Activated CD4-positive, alpha-beta T cell treated with anti-CD3 and anti-CD28 coated beads, Interleukin-2, amount 50 U/mL, for 1 hour (primary cell): ENCODE measurements around the gene CAP1.
"Not testable (repeated sequence)": the region's sequence is repeated elsewhere in the genome, so short reads cannot be mapped to it uniquely, and the experiment has no call there.

Experiments used
- DNase-seq: peaks from one replicate; pipeline ENCODE4 v3.0.0-alpha.2; 2020

CAP1 gene

GRCh38 chr1:40040511-40041465 is at the start of gene CAP1:
TSS of gene CAP1 (plus strand) at chr1:40040729. CDS start at chr1:40059347, 18,618 bp downstream.
- peak; percentile 100 for DNase-seq

- no peak for DNase-seq
Observed at GRCh38 chr1:39992234-39992633, 48.3 kb upstream of the CAP1 start.

DNA sequence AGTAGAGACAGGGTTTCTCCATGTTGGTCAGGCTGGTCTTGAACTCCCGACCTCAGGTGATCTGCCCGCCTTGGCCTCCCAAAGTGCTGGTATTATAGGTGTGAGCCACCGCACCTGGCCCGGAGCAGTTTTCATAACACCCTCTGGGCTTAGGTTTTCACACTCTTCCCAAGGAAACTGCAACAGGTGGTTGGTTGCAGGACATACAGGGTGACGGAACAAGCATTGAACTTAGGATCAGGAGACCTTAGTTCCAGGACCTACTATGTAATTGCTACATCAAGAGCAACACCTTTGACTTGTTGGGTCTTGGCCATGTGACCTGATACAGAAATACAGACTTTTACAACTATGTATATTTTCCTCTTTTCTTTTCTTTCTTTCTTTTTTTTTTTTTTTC is 47.6 kb upstream of the CAP1 start:
- no peak for DNase-seq

GRCh38 chr1:39995973-39996393 is 44.5 kb upstream of the CAP1 start:
- no peak for DNase-seq

- DNase-seq, result no peak
Observed at GRCh38 chr1:39996396-39997004, 44.0 kb upstream of the CAP1 start.

- DNase-seq, result no peak
Observed at GRCh38 chr1:40001456-40001855, 39.1 kb upstream of the CAP1 start.

- DNase-seq, result no peak
Observed at GRCh38 chr1:40003156-40004093, 37.1 kb upstream of the CAP1 start.

GRCh38 chr1:40004857-40005256 is 35.7 kb upstream of the CAP1 start:
- no peak for DNase-seq

DNA sequence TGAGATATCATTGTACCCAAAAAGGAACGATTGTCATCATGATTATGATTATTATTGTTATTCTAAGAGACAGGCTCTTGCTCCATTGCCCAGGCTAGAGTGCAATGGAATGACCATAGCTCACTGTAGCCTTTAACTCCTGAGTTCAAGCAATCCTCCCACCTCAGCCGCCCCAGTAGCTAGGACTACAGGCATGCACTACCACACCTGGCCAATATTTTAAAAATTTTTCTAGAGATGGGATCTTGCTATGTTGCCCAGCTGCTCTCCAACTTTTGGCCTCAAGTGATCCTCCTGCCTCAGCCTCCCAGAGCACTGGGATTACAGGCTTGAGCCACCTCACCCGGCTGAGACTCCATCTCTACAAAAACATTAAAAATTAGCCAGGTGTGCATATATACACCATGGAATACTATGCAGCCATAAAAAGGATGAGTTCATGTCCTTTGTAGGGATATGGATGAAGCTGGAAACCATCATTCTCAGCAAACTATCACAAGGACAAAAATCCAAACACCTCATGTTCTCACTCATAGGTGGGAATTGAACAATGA is 33.0 kb upstream of the CAP1 start:
- not testable (repeated sequence) for DNase-seq

GRCh38 chr1:40011198-40011597 is 29.3 kb upstream of the CAP1 start:
- DNase-seq, result no peak

DNA sequence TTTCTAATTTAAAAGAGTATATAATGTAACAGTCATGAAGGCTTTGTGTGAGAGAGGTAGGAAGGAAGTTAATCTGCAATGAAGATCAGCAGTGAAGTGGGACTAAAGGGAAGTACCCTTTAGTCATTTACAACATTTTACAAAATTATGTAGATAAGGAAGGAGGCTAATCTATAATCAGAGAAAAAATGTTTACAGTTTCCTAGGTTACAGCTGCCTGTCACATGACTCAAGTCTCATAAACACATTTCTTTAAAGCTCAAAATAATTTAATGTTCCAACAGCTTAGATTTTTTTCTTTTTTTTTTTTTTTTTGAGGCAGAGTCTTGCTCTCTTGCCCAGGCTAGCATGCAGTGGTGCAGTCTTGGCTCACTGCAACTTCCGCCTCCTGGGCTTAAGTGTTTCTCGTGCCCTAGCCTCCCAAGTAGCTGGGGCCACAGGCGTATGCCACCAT is 26.2 kb upstream of the CAP1 start:
- no peak for DNase-seq

- DNase-seq, result no peak
Observed at GRCh38 chr1:40014812-40015594, 25.5 kb upstream of the CAP1 start.

DNA sequence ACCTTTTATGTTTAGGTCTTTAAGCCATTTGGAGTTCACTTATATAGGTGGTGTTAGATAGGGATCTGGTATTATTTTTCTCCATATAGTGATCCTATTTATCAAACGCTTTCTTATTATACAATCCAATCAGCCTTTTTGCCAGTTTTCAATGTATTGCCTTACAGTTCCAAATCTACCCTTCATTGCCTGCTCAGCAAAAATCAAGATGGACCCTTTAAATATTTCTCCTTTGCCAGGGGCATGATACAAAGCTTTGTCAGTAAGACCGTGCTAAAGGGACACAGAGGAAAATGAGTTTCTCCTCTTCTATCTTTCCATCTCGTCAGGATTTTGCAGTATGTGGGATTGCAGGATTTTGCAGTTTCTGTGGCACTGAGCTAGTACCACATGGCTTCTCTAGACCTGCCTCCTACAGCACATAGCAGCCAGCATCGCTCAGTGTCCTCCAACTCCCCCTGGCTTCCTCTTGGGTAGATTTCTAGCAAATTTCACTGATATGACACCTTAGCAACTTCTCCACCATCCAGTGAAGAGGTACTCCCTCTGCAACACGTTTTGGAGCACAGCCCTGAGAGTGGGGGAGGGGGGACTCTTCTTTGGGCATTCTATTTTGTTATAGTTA is 22.5 kb upstream of the CAP1 start:
- DNase-seq, result no peak

DNA sequence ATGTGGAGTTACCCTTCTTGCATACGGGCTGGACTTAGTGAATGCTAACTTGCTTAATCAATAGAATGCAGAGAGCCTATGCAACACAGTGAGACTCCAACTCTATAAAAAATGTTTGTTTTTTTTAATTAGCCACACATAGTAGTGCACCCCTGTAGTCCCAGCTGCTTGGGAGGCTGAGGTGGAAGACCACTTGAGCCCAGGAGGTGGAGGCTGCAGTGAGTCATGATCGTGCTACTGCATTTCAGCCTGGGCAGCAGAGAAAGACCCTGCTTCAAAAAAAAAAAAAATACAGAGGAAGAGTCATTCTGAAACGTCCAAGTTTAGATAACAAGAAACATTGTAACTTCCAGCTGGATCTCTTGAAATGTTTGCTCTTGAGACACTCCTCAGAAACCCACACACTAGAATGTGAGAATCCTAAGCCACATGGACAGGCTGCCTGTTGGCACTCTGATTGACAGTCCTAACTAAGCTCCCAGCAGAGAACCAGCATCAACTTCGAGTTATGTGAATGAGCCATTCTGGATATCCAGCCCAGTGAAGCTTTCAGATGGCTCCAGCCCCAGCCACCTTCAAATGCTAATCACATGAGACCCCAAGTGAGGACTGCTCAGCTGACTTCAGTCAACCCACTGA is 20.0 kb upstream of the CAP1 start:
- DNase-seq, result no peak

DNA sequence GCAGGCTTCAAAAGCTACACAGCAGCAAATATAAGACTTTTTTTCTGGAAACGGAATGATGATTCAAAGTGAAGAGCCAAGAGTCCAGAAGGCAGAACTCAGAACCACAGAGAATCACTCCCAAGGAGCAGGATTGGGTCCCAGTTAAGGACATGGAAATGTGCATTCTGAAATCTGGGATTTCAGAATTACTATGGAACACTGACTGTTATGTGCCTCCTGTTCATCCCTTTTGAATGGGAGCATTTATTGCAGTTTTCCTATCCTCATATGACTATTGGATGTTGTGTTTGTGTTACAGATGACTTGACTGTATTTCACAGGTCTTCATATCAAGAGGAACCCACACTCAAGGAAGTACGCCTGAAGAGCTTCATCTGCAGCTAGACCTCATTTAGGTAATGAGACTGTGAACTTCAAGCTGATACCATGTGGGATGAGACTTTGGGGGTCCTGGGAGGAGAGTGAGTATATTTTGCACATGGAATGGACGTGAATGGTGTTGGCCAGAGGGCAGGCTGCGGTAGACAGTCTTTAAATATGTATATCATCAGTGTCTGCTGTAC is 17.1 kb upstream of the CAP1 start:
- no peak for DNase-seq

- DNase-seq, result no peak
Observed at GRCh38 chr1:40024671-40025070, 15.9 kb upstream of the CAP1 start.

DNA sequence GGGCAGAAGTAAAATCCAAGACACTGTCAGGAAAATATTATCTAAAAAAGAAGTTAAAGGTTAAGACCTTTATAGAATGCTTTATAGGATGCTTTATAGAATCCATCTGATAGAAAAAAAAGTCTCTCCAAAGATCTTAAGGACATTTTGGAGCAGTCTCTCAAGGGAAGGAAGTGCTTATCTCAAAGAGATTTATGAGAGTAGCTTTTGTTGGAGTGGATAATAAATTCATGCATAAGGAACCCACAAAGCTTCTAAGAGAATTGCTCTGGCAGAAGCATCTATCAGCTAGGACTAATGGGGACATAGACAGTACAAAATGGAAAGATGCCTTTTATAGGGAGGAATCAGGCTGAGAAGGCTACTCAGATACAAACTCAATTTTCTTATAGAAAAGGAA is 12.9 kb upstream of the CAP1 start:
- DNase-seq, result no peak

GRCh38 chr1:40029608-40030007 is 10.9 kb upstream of the CAP1 start:
- no peak for DNase-seq

- DNase-seq, result no peak
Observed at GRCh38 chr1:40030528-40031135, 9.9 kb upstream of the CAP1 start.
